Stimulated activated effector memory CD8-positive, alpha-beta T cell treated with anti-CD3 and anti-CD28 coated beads, Interleukin-12 subunit alpha, Interleukin-12 subunit beta, amount 100 ng/mL, for 72 hours (primary cell): ENCODE results near the gene ZNG1C.
"Not testable (repeated sequence)": the region's sequence is repeated elsewhere in the genome, so short reads cannot be mapped to it uniquely, and the experiment has no call there.

ENCODE experiments used
- ATAC-seq: fragments of 150-1000 bp; cut with Tn5 transposase; 2 replicates; pipeline ENCODE4 v1.10.0; 2021
- DNase-seq, 2 donors: peaks; one replicate each; pipeline ENCODE4 v3.0.0; 2021 to 2022; ENCODE audit warnings: low spot score in 2 of 2
- H3K27ac Mint-ChIP-seq: one replicate; pipeline ENCODE4 v1.8.0; 2022; ENCODE audit warnings: mild to moderate bottlenecking, mixed read lengths
- H3K36me3 Mint-ChIP-seq: one replicate; pipeline ENCODE4 v1.8.0; 2022; ENCODE audit warnings: mild to moderate bottlenecking, mixed read lengths
- H3K4me1 Mint-ChIP-seq: one replicate; pipeline ENCODE4 v1.8.0; 2022; ENCODE audit warnings: mixed read lengths
- H3K4me3 Mint-ChIP-seq: one replicate; pipeline ENCODE4 v1.8.0; 2022; ENCODE audit warnings: mild to moderate bottlenecking, mixed read lengths
- H3K9me3 Mint-ChIP-seq: one replicate; pipeline ENCODE4 v1.8.0; 2022; ENCODE audit warnings: mixed read lengths

ZNG1C gene

GRCh38 chr9:68330531-68331173, 88.9 kb downstream of the ZNG1C start:
- DNase-seq, H3K4me3 Mint-ChIP-seq, H3K4me1 Mint-ChIP-seq, H3K27ac Mint-ChIP-seq, ATAC-seq, H3K36me3 Mint-ChIP-seq, H3K9me3 Mint-ChIP-seq: not testable (repeated sequence)

- DNase-seq, H3K9me3 Mint-ChIP-seq, H3K36me3 Mint-ChIP-seq, H3K4me1 Mint-ChIP-seq, H3K4me3 Mint-ChIP-seq, H3K27ac Mint-ChIP-seq: not testable (repeated sequence)
- ATAC-seq = peak; percentile 42
Observed at GRCh38 chr9:68332122-68332521, 90.3 kb downstream of the ZNG1C start.

GRCh38 chr9:68335935-68336334, 94.2 kb downstream of the ZNG1C start:
- not testable (repeated sequence) for H3K36me3 Mint-ChIP-seq, DNase-seq, H3K27ac Mint-ChIP-seq, H3K4me3 Mint-ChIP-seq, H3K9me3 Mint-ChIP-seq, H3K4me1 Mint-ChIP-seq
- peak; percentile 45 for ATAC-seq

- not testable (repeated sequence) for H3K4me1 Mint-ChIP-seq, DNase-seq, H3K36me3 Mint-ChIP-seq, H3K4me3 Mint-ChIP-seq, ATAC-seq, H3K27ac Mint-ChIP-seq, H3K9me3 Mint-ChIP-seq
Observed at GRCh38 chr9:68336639-68337339, 95.0 kb downstream of the ZNG1C start.

- not testable (repeated sequence) for ATAC-seq, H3K36me3 Mint-ChIP-seq, DNase-seq, H3K4me3 Mint-ChIP-seq, H3K4me1 Mint-ChIP-seq, H3K27ac Mint-ChIP-seq, H3K9me3 Mint-ChIP-seq
Observed at GRCh38 chr9:68338000-68338399, 96.2 kb downstream of the ZNG1C start.

- not testable (repeated sequence) for H3K36me3 Mint-ChIP-seq, H3K27ac Mint-ChIP-seq, H3K9me3 Mint-ChIP-seq, H3K4me3 Mint-ChIP-seq, H3K4me1 Mint-ChIP-seq, DNase-seq
- peak; percentile 81 for ATAC-seq
Observed at GRCh38 chr9:68342265-68343025, 100.7 kb downstream of the ZNG1C start.

GRCh38 chr9:68343242-68343641, 101.5 kb downstream of the ZNG1C start:
- H3K4me1 Mint-ChIP-seq, ATAC-seq, H3K9me3 Mint-ChIP-seq, H3K4me3 Mint-ChIP-seq, DNase-seq, H3K36me3 Mint-ChIP-seq, H3K27ac Mint-ChIP-seq: not testable (repeated sequence)

- not testable (repeated sequence) for H3K9me3 Mint-ChIP-seq, H3K27ac Mint-ChIP-seq, DNase-seq, H3K36me3 Mint-ChIP-seq, ATAC-seq, H3K4me1 Mint-ChIP-seq, H3K4me3 Mint-ChIP-seq
Observed at GRCh38 chr9:68343992-68344391, 102.2 kb downstream of the ZNG1C start.
